Mucosa of rectum (tissue), 2 donors: ENCODE data around the gene UNC79.

ENCODE experiments used
- H3K27ac ChIP-seq, 2 donors: one replicate each; pipeline ENCODE4 v1.7.0; 2013; ENCODE audit warnings: inconsistent platforms in 2 of 2, low read depth in 2 of 2, low read length in 2 of 2
- H3K27me3 ChIP-seq, 2 donors: one replicate each; pipeline ENCODE4 v1.7.0; 2013; ENCODE audit warnings: low read length in 2 of 2; ENCODE audit not compliant: control insufficient read depth in 2 of 2, insufficient read depth in 2 of 2
- H3K36me3 ChIP-seq, 2 donors: one replicate each; pipeline ENCODE4 v1.7.0; 2013; ENCODE audit warnings: low read length in 2 of 2; ENCODE audit not compliant: control insufficient read depth in 2 of 2, insufficient read depth in 2 of 2
- H3K4me1 ChIP-seq, 2 donors: one replicate each; pipeline ENCODE4 v1.7.0; 2013; ENCODE audit warnings: low read length in 2 of 2, mild to moderate bottlenecking in 1 of 2; ENCODE audit not compliant: control insufficient read depth in 2 of 2, insufficient read depth in 2 of 2
- H3K4me3 ChIP-seq, 2 donors: one replicate each; pipeline ENCODE4 v1.7.0; 2013; ENCODE audit warnings: low read length in 2 of 2
- H3K9ac ChIP-seq, 2 donors: one replicate each; pipeline ENCODE4 v1.7.0; 2013; ENCODE audit warnings: low read length in 2 of 2, low read depth in 1 of 2, mild to moderate bottlenecking in 1 of 2
- H3K9me3 ChIP-seq, 2 donors: one replicate each; pipeline ENCODE4 v1.7.0; 2013; ENCODE audit warnings: low read length in 2 of 2; ENCODE audit not compliant: control insufficient read depth in 2 of 2
- donor health status: healthy.
- donor health status: Normal muscosa, but diverticular disease.

Gene UNC79

GRCh38 chr14:93682459-93682858 is 251.7 kb downstream of the UNC79 start:
- no peaks in the 10 kb centered on the region for H3K27me3 ChIP-seq
- no peaks in the 10 kb centered on the region for H3K9me3 ChIP-seq
- H3K9ac ChIP-seq: no peak overlapping the region
- H3K36me3 ChIP-seq: no peaks in the 10 kb centered on the region
- H3K4me1 ChIP-seq: no peaks in the 10 kb centered on the region
- no peak overlapping the region for H3K27ac ChIP-seq
- H3K4me3 ChIP-seq: no peak overlapping the region

- H3K36me3 ChIP-seq: no peaks in the 10 kb centered on the region
- no peaks in the 10 kb centered on the region for H3K9me3 ChIP-seq
- no peak overlapping the region for H3K9ac ChIP-seq
- H3K4me1 ChIP-seq: no peaks in the 10 kb centered on the region
- no peak overlapping the region for H3K4me3 ChIP-seq
- no peaks in the 10 kb centered on the region for H3K27me3 ChIP-seq
- H3K27ac ChIP-seq: no peak overlapping the region
Observed at GRCh38 chr14:93683226-93683625, 252.5 kb downstream of the UNC79 start.

- Histone ChIP-seq H3K4me1 (no peaks in the 10 kb centered on the region), H3K27me3 (peaks cover 0 to 2% of the 10 kb centered on the region in 2 donors), H3K9ac (no peak overlapping the region), H3K27ac (no peak overlapping the region), H3K9me3 (no peaks in the 10 kb centered on the region), H3K36me3 (no peaks in the 10 kb centered on the region), H3K4me3 (no peak overlapping the region)
Observed at GRCh38 chr14:93685121-93685895, 254.6 kb downstream of the UNC79 start.

- Histone ChIP-seq H3K9me3 (no peaks in the 10 kb centered on the region), H3K27ac (no peak overlapping the region), H3K4me3 (no peak overlapping the region), H3K27me3 (peaks cover 0 to 2% of the 10 kb centered on the region in 2 donors), H3K36me3 (no peaks in the 10 kb centered on the region), H3K4me1 (no peaks in the 10 kb centered on the region), H3K9ac (no peak overlapping the region)
Observed at GRCh38 chr14:93686268-93686667, 255.5 kb downstream of the UNC79 start.

GRCh38 chr14:93688239-93688666 is 257.5 kb downstream of the UNC79 start:
- Histone ChIP-seq H3K27ac (no peak overlapping the region), H3K9ac (no peak overlapping the region), H3K4me1 (no peaks in the 10 kb centered on the region), H3K4me3 (no peak overlapping the region), H3K36me3 (no peaks in the 10 kb centered on the region), H3K9me3 (no peaks in the 10 kb centered on the region), H3K27me3 (peaks cover 0 to 2% of the 10 kb centered on the region in 2 donors)

GRCh38 chr14:93688820-93689219 is 258.1 kb downstream of the UNC79 start:
- Histone ChIP-seq H3K27me3 (peaks cover 0 to 2% of the 10 kb centered on the region in 2 donors), H3K36me3 (no peaks in the 10 kb centered on the region), H3K4me1 (no peaks in the 10 kb centered on the region), H3K9me3 (no peaks in the 10 kb centered on the region), H3K27ac (no peak overlapping the region), H3K9ac (no peak overlapping the region), H3K4me3 (no peak overlapping the region)

- Histone ChIP-seq H3K9ac (no peak overlapping the region), H3K4me1 (no peaks in the 10 kb centered on the region), H3K4me3 (no peak overlapping the region), H3K9me3 (no peaks in the 10 kb centered on the region), H3K36me3 (no peaks in the 10 kb centered on the region), H3K27me3 (peaks cover 0 to 2% of the 10 kb centered on the region in 2 donors), H3K27ac (no peak overlapping the region)
Observed at GRCh38 chr14:93690146-93690545, 259.4 kb downstream of the UNC79 start.

- Histone ChIP-seq H3K4me1 (no peaks in the 10 kb centered on the region), H3K36me3 (no peaks in the 10 kb centered on the region), H3K9me3 (no peaks in the 10 kb centered on the region), H3K27ac (no peak overlapping the region), H3K9ac (no peak overlapping the region), H3K27me3 (peaks cover 0 to 2% of the 10 kb centered on the region in 2 donors), H3K4me3 (no peak overlapping the region)
Observed at GRCh38 chr14:93691042-93691780, 260.5 kb downstream of the UNC79 start.

- no peak overlapping the region for H3K9ac ChIP-seq
- H3K9me3 ChIP-seq: no peaks in the 10 kb centered on the region
- peaks cover 0 to 2% of the 10 kb centered on the region in 2 donors for H3K27me3 ChIP-seq
- no peaks in the 10 kb centered on the region for H3K4me1 ChIP-seq
- no peak overlapping the region for H3K27ac ChIP-seq
- H3K36me3 ChIP-seq: no peaks in the 10 kb centered on the region
- no peak overlapping the region for H3K4me3 ChIP-seq
Observed at GRCh38 chr14:93693914-93694313, 263.2 kb downstream of the UNC79 start.

- H3K9me3 ChIP-seq: no peaks in the 10 kb centered on the region
- no peaks in the 10 kb centered on the region for H3K36me3 ChIP-seq
Observed at GRCh38 chr14:93700928-93701327, 270.2 kb downstream of the UNC79 start.

More at GRCh38 chr14:93700928-93701327, 270.2 kb downstream of the UNC79 start:
- H3K27me3 ChIP-seq: no peaks in the 10 kb centered on the region
- no peak overlapping the region for H3K27ac ChIP-seq
- no peaks in the 10 kb centered on the region for H3K4me1 ChIP-seq
- no peak overlapping the region for H3K9ac ChIP-seq
- no peak overlapping the region for H3K4me3 ChIP-seq
